Endothelial cell of umbilical vein (primary cell): ENCODE measurements around the gene DGCR8. TPM values are rescaled to one million over a fixed set of nuclear protein-coding genes. Genes with fewer than 3 reads are reported as not detected.

Experiments used
- BruUV-seq: library from RNA; stranded (reverse); fragments of 400-500 nt; replicated peaks from 2 replicates; lab custom pipeline; 2021; lab: Mats Ljungman, UMichigan
- CTCF ChIA-PET: fragments of 300-600, 350-600 bp; sonication (Branson Sonifier 250); formaldehyde crosslinking; loops from one replicate; lab custom pipeline; 2021; ENCODE audit warnings: antibody characterized with exemption, inconsistent platforms; lab: Charles Lee
- POLR2A ChIA-PET: fragments of 300-600, 350-600 bp; sonication (Branson Sonifier 250); formaldehyde crosslinking; loops from one replicate; lab custom pipeline; 2021; ENCODE audit warnings: antibody characterized with exemption, inconsistent platforms; lab: Charles Lee
- DNase-seq: peaks from one replicate; pipeline ENCODE4 v3.0.0-alpha.2; 2011; ENCODE audit warnings: low read depth, low spot score
- FAIRE-seq: peaks from 2 replicates; lab custom pipeline; 2011; peaks lifted over from hg19 to GRCh38; lab: Jason Lieb, UNC
- H2AFZ ChIP-seq: 2 replicates; pipeline ENCODE4 v1.6.0; 2012; ENCODE audit warnings: low read depth, low read length, control low read depth, inconsistent platforms
- H3K27ac ChIP-seq: 2 replicates; pipeline ENCODE4 v1.5.1; 2011; ENCODE audit warnings: low read depth, mild to moderate bottlenecking, control low read depth, low read length, moderate library complexity; ENCODE audit not compliant: insufficient read depth
- H3K27me3 ChIP-seq, 2 experiments: 2 replicates each; pipeline versions ENCODE4 v1.6.0 to v1.6.1; 2011; ENCODE audit warnings: low read length in 2 of 2, mixed read lengths in 1 of 2; ENCODE audit not compliant: control insufficient read depth in 2 of 2, insufficient read depth in 2 of 2
- H3K36me3 ChIP-seq, 2 experiments: 2 replicates in 1 of 2; 3 replicates in 1 of 2; pipeline ENCODE4 v1.5.1; 2011; ENCODE audit warnings: low read length in 2 of 2, mild to moderate bottlenecking in 1 of 2, moderate library complexity in 1 of 2; ENCODE audit not compliant: control insufficient read depth in 2 of 2, insufficient read depth in 2 of 2; ENCODE audit errors: extremely low read depth in 1 of 2
- H3K4me1 ChIP-seq: 3 replicates; pipeline ENCODE4 v1.5.1; 2011; ENCODE audit warnings: mild to moderate bottlenecking, low read length; ENCODE audit not compliant: control insufficient read depth, insufficient read depth; ENCODE audit errors: extremely low read depth
- H3K4me2 ChIP-seq: 2 replicates; pipeline ENCODE4 v1.6.1; 2011; ENCODE audit warnings: low read length, control low read depth, mixed read lengths; ENCODE audit not compliant: insufficient read depth
- H3K4me3 ChIP-seq, 3 experiments: fragments of 200-600 bp in 1 of 3; sonication (generic), shearing (Covaris generic) in 1 of 3; replicated peaks in 1 of 3; 2 replicates each; pipeline ENCODE4 v1.5.1; 2011 to 2016; ENCODE audit warnings: control low read depth in 3 of 3, low read length in 3 of 3, mild to moderate bottlenecking in 2 of 3, inconsistent platforms in 1 of 3, low read depth in 1 of 3, moderate library complexity in 1 of 3; ENCODE audit not compliant: insufficient read depth in 1 of 3
- H3K79me2 ChIP-seq: 2 replicates; pipeline ENCODE4 v1.6.0; 2012; ENCODE audit warnings: low read length, inconsistent platforms; ENCODE audit not compliant: control insufficient read depth, insufficient read depth
- H3K9ac ChIP-seq: replicated peaks from 2 replicates; pipeline ENCODE3; 2011; ENCODE audit warnings: low read length, control low read depth; ENCODE audit not compliant: insufficient read depth; ENCODE audit errors: extremely low read depth
- H3K9me1 ChIP-seq: replicated peaks from 3 replicates; pipeline ENCODE4 v1.6.0; 2011; ENCODE audit warnings: mild to moderate bottlenecking, low read length; ENCODE audit not compliant: control insufficient read depth, insufficient read depth; ENCODE audit errors: extremely low read depth
- H3K9me3 ChIP-seq: replicated peaks from 2 replicates; pipeline ENCODE4 v1.5.1; 2012; ENCODE audit warnings: low read length, inconsistent platforms; ENCODE audit not compliant: control insufficient read depth, insufficient read depth
- H4K20me1 ChIP-seq: replicated peaks from 2 replicates; pipeline ENCODE3; 2011; ENCODE audit warnings: mild to moderate bottlenecking, low read length; ENCODE audit not compliant: control insufficient read depth, insufficient read depth; ENCODE audit errors: extremely low read depth
- EZH2 ChIP-seq: IDR thresholded peaks from 2 replicates; pipeline ENCODE4 v1.6.1; 2012; ENCODE audit warnings: borderline replicate concordance, low read depth, mild to moderate bottlenecking, moderate library complexity, low read length, inconsistent platforms; ENCODE audit not compliant: severe bottlenecking
- FOS ChIP-seq: IDR thresholded peaks from 2 replicates; pipeline ENCODE4 v1.6.1; 2011; ENCODE audit warnings: mild to moderate bottlenecking, low read length, moderate library complexity, borderline replicate concordance; ENCODE audit not compliant: insufficient read depth
- JUN ChIP-seq: IDR thresholded peaks from 2 replicates; pipeline ENCODE4 v1.6.1; 2011; ENCODE audit warnings: borderline replicate concordance, low read depth; ENCODE audit not compliant: insufficient read length, insufficient read depth
- MYC ChIP-seq: IDR thresholded peaks from one replicate; pipeline ENCODE4 v1.6.1; 2011; ENCODE audit warnings: mild to moderate bottlenecking, low read depth, low read length
- POLR2A ChIP-seq: IDR thresholded peaks from 2 replicates; pipeline ENCODE4 v1.6.1; 2012; ENCODE audit warnings: low read depth, mild to moderate bottlenecking, control low read depth, low read length
- POLR2AphosphoS5 ChIP-seq: IDR thresholded peaks from 2 replicates; pipeline ENCODE4 v1.6.1; 2012; ENCODE audit warnings: low read depth, mild to moderate bottlenecking, control low read depth, low read length, moderate library complexity; ENCODE audit not compliant: insufficient read depth
- dilution Hi-C: fragments of 300-500 bp; cut with MboI; formaldehyde crosslinking; loops from one replicate; pipeline ENCODE4 v1.15.0; 2019; ENCODE audit warnings: low sequenced_read_pairs; ENCODE audit not compliant: extremely low pct_ligation_motif_present
- intact Hi-C: fragments of 100-400 bp; cut with micrococcal nuclease; formaldehyde crosslinking; loops from one replicate; pipeline ENCODE4 v1.10.0; 2022
- polyA plus RNA-seq, 4 experiments: library from polyadenylated mRNA; depleted of rRNA in 3 of 4; stranded (reverse) in 3 of 4; unstranded in 1 of 4; fragments of >200 nt; gene quantifications; 2 replicates each; pipeline versions ENCODE4 v1.2.1 to v1.2.3, GENCODE V29; 2011 to 2012; ENCODE audit warnings: missing spikeins in 1 of 4
- total RNA-seq: library from RNA; stranded (reverse); gene quantifications from 2 replicates; pipeline ENCODE4 v1.2.3, GENCODE V29; 2021
- TF ChIP-seq, protein P1 (sequence below), 2 donors: IDR thresholded peaks; 1 replicate in 1 of 2; 2 replicates in 1 of 2; pipeline ENCODE4 v1.5.1; 2011; ENCODE audit warnings: low read length in 2 of 2, mild to moderate bottlenecking in 2 of 2, moderate library complexity in 2 of 2, control low read depth in 1 of 2, inconsistent platforms in 1 of 2, low read depth in 1 of 2; ENCODE audit not compliant: insufficient read depth in 1 of 2; ENCODE audit errors: extremely low read depth in 1 of 2
- TF ChIP-seq, protein P2 (sequence below): IDR thresholded peaks from 2 replicates; pipeline ENCODE4 v1.6.1; 2011; ENCODE audit not compliant: insufficient read depth, insufficient read length

DGCR8 gene
- total and polyA plus RNA-seq, 2 donors (not counting 3 experiments of a cell fraction or from before 2014, with no cell fraction given) = 32.7 to 64.2 TPM

- DNase-seq (no peak), FAIRE-seq (no peak)
- Histone ChIP-seq H3K9ac (no peak overlapping the region), H4K20me1 (no peaks in the 10 kb centered on the region), H3K36me3 (peaks cover 0 to 11% of the 10 kb centered on the region in 2 experiments), H3K4me1 (no peaks in the 10 kb centered on the region), H3K27ac (no peak overlapping the region), H3K4me3 (no peak overlapping the region), H3K79me2 (no peaks in the 10 kb centered on the region), H3K4me2 (no peak overlapping the region), H3K27me3 (no peaks in the 10 kb centered on the region), H2AFZ (no peak overlapping the region), H3K9me3 (no peaks in the 10 kb centered on the region), H3K9me1 (no peaks in the 10 kb centered on the region)
- TF ChIP-seq JUN (no peak), MYC (no peak), POLR2A (no peak), FOS (no peak), EZH2 (no peak), POLR2AphosphoS5 (no peak)
- TF ChIP-seq, protein P1, sequence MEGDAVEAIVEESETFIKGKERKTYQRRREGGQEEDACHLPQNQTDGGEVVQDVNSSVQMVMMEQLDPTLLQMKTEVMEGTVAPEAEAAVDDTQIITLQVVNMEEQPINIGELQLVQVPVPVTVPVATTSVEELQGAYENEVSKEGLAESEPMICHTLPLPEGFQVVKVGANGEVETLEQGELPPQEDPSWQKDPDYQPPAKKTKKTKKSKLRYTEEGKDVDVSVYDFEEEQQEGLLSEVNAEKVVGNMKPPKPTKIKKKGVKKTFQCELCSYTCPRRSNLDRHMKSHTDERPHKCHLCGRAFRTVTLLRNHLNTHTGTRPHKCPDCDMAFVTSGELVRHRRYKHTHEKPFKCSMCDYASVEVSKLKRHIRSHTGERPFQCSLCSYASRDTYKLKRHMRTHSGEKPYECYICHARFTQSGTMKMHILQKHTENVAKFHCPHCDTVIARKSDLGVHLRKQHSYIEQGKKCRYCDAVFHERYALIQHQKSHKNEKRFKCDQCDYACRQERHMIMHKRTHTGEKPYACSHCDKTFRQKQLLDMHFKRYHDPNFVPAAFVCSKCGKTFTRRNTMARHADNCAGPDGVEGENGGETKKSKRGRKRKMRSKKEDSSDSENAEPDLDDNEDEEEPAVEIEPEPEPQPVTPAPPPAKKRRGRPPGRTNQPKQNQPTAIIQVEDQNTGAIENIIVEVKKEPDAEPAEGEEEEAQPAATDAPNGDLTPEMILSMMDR (IDR thresholded peaks at IDR 0.05; ENCODE audit: extremely low read depth in 1 of 2, insufficient read depth in 1 of 2, low read depth in 1 of 2, low read length in 2 of 2) = no peak
- TF ChIP-seq, protein P2, sequence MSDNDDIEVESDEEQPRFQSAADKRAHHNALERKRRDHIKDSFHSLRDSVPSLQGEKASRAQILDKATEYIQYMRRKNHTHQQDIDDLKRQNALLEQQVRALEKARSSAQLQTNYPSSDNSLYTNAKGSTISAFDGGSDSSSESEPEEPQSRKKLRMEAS = no peak
- intact Hi-C loops (no loop called here), dilution Hi-C loops (no loop called here)
- no TSS peak for BruUV-seq
- CTCF ChIA-PET = no interaction called here
- POLR2A ChIA-PET = no interaction called here
Observed at GRCh38 chr22:20145206-20145831, 65.3 kb downstream of the DGCR8 start.
